ENCODE measurements around the gene UBXN2A.

UBXN2A gene

GRCh38 chr2:24015562-24016375, 75.5 kb downstream of the UBXN2A start (continued):
- TF ChIP-seq ZBTB26 (tag by site-specific recombination; optimal IDR thresholded peaks at IDR 0.05) = no peak
- peak; percentile 67 for TF ChIP-seq ZBTB20 (tag by site-specific recombination; IDR thresholded peaks at IDR 0.05)
- TF ChIP-seq OSR2 (tag by site-specific recombination; IDR thresholded peaks at IDR 0.05) = no peak
- TF ChIP-seq ZNF449 (tag by site-specific recombination; IDR thresholded peaks at IDR 0.05) = no peak
- no peak for TF ChIP-seq ZNF248 (tag by site-specific recombination; IDR thresholded peaks at IDR 0.05)
- no peak for TF ChIP-seq ZNF792 (tag by site-specific recombination; IDR thresholded peaks at IDR 0.05)
- TF ChIP-seq ZBTB10 (tag by site-specific recombination; IDR thresholded peaks at IDR 0.05) = no peak
- TF ChIP-seq KLF17 (tag by site-specific recombination; IDR thresholded peaks at IDR 0.05) = 0 out of 2 replicates have a peak, but pooled peaks have one; percentile 22
- TF ChIP-seq ZNF561 (tag by site-specific recombination; IDR thresholded peaks at IDR 0.05; ENCODE audit: borderline replicate concordance) = no peak

GRCh38 chr2:24016376-24016761, 76.1 kb downstream of the UBXN2A start:
- TF ChIP-seq KLF9 (tag by site-specific recombination; IDR thresholded peaks at IDR 0.05; ENCODE audit: low read depth) (no peak), ZFP41 (tag by site-specific recombination; IDR thresholded peaks at IDR 0.05; ENCODE audit: borderline replicate concordance) (no peak), ZNF707 (tag by site-specific recombination; IDR thresholded peaks at IDR 0.05) (no peak), ZNF394 (tag by site-specific recombination; IDR thresholded peaks at IDR 0.05; ENCODE audit: borderline replicate concordance) (no peak), ZBTB7A (tag by site-specific recombination; IDR thresholded peaks at IDR 0.05; ENCODE audit: low read depth) (no peak), ZNF48 (tag by site-specific recombination; IDR thresholded peaks at IDR 0.05) (no peak), ZNF174 (tag by site-specific recombination; IDR thresholded peaks at IDR 0.05) (no peak), MYNN (tag by site-specific recombination; IDR thresholded peaks at IDR 0.05; ENCODE audit: borderline replicate concordance) (no peak), ZNF704 (tag by site-specific recombination; IDR thresholded peaks at IDR 0.05) (no peak), ZNF121 (tag by site-specific recombination; IDR thresholded peaks at IDR 0.05) (no peak)
- no peak overlapping the region for H3K27ac ChIP-seq (ENCODE audit: extremely low read depth, low read depth, low read length)
- CTCF ChIA-PET = interaction anchor here (0.7 kb wide), 1 partner anchor 21 kb away, joined by 3 read pairs; no protein-coding TSS in a partner anchor
- no peaks in the 10 kb centered on the region for H3K4me1 ChIP-seq (ENCODE audit: control insufficient read depth, insufficient read depth, low read length)
- H3K9me3 ChIP-seq (ENCODE audit: control insufficient read depth, insufficient read depth, low read depth, low read length) = no peaks in the 10 kb centered on the region
- H3K36me3 ChIP-seq (ENCODE audit: control insufficient read depth in 2 of 2, insufficient read depth in 1 of 2, low read length in 2 of 2) = no peaks in the 10 kb centered on the region
- H3K4me3 ChIP-seq (ENCODE audit: low read depth, low read length) = no peak overlapping the region
- POLR2A ChIA-PET = interaction anchor here (0.9 kb wide), 1 partner anchor 60 kb away, joined by 3 read pairs; the partner anchor contains the start of gene SF3B6

All from HEK293 (cell line).